GM12865 (cell line): ENCODE results near the gene VWA1.

ENCODE experiments used
- DNase-seq: peaks from one replicate; pipeline ENCODE4 v3.0.0; 2010; ENCODE audit warnings: low read depth
- H3K4me3 ChIP-seq: 2 replicates; pipeline ENCODE4 v1.5.1; 2011; ENCODE audit warnings: mild to moderate bottlenecking, low read depth, low read length, control low read depth
- TF ChIP-seq, protein P1 (sequence below): IDR thresholded peaks from 2 replicates; pipeline ENCODE4 v1.5.1; 2011; ENCODE audit warnings: low read length, control low read depth, low read depth, inconsistent platforms; ENCODE audit not compliant: insufficient read depth; ENCODE audit errors: missing control alignments

VWA1 gene

DNA sequence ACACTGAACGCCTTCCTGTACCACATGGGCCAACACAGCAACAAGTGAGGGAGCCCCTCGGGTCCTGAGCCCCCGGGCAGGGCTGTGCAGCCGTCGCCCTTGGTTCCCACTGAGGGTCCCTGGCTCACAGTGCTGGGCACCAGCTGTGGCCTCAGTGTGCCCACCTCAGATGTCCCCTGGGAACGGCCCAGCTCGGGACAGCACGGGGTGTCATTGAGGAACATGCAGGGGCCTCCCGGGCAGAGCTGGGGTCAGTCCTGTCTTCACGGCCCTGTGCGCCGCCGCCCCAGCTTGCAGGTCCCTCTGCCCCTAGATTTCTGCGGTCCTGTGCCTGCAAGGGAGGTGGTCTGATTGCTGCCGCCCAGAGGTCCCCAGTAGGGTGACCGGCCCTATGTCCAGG lies 53.7 kb downstream of the VWA1 start:
- DNase-seq = no peak
- TF ChIP-seq, protein P1, sequence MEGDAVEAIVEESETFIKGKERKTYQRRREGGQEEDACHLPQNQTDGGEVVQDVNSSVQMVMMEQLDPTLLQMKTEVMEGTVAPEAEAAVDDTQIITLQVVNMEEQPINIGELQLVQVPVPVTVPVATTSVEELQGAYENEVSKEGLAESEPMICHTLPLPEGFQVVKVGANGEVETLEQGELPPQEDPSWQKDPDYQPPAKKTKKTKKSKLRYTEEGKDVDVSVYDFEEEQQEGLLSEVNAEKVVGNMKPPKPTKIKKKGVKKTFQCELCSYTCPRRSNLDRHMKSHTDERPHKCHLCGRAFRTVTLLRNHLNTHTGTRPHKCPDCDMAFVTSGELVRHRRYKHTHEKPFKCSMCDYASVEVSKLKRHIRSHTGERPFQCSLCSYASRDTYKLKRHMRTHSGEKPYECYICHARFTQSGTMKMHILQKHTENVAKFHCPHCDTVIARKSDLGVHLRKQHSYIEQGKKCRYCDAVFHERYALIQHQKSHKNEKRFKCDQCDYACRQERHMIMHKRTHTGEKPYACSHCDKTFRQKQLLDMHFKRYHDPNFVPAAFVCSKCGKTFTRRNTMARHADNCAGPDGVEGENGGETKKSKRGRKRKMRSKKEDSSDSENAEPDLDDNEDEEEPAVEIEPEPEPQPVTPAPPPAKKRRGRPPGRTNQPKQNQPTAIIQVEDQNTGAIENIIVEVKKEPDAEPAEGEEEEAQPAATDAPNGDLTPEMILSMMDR = no peak
- H3K4me3 ChIP-seq = no peak overlapping the region

DNA sequence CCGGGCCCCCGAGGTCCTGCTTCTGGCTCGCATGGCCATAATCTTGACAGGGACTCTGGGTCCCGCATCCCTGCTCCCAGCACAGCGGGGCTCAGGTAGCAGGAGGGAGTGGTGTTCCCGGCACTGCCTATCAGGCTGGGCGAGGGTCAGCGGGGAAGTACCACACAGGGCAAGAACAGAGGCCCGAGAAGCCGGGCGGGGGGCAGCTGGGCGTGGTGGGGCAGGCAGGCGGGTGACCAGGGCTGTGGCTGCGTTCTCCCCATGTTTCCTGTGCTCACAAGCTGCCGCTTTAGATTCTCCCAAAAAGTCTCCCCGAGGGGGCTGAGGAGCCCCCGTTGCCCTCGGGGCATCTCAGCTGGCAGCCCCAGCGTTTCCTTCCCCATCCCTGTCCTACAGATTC lies 54.4 kb downstream of the VWA1 start:
- TF ChIP-seq, protein P1 = no peak
- no peak overlapping the region for H3K4me3 ChIP-seq
- DNase-seq = no peak

DNA sequence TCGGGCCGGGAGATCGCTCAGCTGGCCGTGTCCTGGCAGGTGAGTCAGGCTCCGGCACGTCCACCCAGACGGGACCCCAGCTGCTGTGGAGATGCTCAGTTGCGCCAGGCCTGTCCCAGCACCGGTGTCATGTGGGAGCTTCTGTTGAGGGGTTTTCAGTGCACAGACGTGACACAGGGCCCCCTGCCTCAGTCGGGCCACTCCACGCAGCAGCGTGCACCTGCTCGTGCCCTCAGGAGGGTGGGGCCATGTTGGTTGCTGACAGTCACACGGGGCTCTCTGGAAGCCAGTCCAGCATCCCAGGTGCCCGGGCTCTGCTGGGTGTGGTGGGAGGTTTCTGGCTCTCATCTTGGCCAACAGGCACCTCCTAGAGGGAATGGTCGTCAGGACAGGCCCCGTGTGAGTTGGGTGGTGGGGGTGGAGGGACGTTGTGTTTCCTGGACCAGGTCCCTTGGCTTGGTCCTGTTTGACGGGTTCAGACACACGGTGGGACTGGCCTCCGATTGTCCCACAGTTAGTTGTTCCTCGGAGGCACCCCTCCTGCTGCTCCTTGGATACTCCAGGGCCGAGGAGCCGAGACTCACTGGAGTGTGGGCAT lies 55.2 kb downstream of the VWA1 start:
- no peak for DNase-seq
- no peak overlapping the region for H3K4me3 ChIP-seq
- TF ChIP-seq, protein P1 = no peak

DNA sequence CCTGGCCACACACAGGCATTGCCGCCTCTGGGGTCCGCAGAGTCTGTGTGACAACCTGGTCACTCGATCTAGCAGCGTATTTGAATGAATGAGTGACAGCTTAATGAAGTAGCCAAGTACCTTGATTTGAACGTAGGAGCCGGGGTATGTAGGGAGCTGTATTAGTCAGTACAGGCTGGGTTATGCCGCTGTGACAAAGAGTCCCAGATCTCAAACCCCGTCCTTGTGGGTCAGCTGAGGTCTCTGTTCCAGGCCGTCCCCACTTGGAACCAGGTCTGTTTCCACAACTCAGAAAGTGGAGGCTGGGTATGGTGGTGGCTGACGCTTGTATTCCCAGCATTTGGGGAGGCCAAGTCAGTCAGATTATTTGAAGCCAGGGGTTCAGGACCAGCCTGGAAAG lies 56.1 kb downstream of the VWA1 start:
- TF ChIP-seq, protein P1 = no peak
- no peak for DNase-seq
- no peak overlapping the region for H3K4me3 ChIP-seq
